Measurements from ENCODE around the gene DUOX1.
"Not testable (repeated sequence)": the region's sequence is repeated elsewhere in the genome, so short reads cannot be mapped to it uniquely, and the experiment has no call there.

Gene DUOX1

DNA sequence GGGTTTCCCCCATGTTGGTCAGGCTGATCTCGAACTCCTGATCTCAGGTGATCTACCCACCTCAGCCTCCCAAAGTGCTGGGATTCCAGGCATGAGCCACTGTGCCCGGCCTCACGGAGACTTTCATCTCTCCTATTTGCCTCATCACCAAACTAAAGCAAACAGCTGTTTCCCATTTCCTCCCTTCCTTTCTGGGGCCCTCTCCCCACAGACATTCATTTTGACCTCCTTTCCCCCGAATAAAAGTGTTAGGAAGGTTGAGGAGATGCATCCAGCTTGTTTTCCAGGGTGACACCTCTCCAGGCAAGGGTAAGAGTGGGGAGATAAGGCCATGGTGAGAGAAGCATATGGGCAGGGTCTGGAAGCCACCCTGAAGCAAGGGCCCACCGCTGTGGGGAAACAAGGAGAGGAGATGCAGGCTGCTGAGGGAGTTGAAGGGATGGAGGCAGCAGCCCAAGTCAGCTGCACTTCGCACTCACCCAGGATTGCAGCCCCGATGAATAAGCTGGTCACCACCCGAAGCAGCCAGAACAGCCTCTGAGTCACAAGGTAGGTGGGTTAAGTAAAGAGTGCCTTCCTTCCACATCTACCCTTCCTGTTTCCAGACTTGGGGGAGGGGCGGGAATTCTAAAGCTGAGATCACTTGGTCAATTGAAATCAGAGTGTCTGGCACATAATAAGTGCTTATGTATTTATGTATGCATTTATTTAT lies 7.9 kb upstream of the DUOX1 start:
- DNase-seq = no peak

GRCh38 chr15:45122719-45123118 lies 7.1 kb upstream of the DUOX1 start:
- DNase-seq = no peak

GRCh38 chr15:45123397-45123796 lies 6.4 kb upstream of the DUOX1 start:
- DNase-seq = no peak

DNA sequence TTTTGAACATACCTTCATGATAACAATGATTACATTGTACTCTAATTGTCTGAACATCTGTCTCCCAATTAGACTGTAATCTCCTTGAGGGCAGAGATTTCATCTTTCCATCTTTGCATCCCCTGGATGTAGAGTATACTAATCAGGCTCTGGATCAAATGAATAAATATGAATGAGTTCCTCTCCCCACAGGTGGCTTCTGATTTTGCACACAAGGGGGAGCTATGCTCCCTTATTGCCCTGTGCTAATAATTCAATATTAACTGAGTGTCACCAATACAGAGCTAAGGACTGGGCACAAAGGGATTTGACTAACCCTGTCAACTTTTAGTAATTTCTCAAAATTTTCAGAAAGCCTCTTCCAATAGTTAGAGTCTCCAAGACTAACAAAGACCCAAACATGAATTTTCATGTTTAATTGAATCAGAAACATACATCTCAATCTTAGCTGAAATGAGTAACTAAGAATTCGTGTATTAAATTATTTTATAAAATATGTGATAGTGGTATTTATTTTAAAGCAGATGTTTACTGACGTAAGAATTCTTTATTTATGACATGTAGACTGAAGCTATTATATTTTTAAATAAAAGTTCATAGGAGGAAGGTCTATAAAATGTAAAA lies 3.1 kb upstream of the DUOX1 start:
- no peak for DNase-seq

DNA sequence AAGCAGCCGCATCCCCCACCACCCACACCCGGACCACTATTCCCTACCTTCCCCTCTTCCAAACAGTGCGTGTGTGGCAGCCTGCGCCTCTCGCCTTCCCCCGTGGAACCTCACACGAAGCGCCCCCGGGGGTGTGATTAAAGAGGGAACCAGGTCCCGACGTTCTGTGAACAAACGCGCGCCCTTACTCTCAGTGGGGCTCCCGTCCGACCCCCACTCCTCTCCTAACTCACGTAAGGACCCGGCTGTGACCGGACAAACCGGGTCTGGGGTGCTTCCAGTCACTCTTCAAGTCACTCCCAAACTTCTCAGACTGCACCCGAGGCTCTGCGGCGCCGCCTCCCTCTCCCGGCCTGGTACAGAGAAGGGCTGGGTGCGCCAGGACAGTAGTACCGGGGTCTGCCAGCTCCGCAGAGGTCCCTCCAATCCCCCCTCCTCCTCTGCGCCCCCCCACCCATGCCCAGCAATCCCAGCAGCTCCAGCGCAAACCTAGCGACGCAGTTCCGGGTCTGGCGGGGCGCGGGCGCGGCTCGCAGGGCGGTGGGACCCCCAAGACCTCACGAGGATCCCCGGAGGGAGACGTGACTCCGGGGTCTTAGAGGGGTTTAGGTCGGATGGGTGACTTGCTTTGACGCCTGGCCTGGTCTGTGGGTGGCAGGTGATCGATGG lies 689 bp upstream of the DUOX1 start:
- no peak for DNase-seq

DNA sequence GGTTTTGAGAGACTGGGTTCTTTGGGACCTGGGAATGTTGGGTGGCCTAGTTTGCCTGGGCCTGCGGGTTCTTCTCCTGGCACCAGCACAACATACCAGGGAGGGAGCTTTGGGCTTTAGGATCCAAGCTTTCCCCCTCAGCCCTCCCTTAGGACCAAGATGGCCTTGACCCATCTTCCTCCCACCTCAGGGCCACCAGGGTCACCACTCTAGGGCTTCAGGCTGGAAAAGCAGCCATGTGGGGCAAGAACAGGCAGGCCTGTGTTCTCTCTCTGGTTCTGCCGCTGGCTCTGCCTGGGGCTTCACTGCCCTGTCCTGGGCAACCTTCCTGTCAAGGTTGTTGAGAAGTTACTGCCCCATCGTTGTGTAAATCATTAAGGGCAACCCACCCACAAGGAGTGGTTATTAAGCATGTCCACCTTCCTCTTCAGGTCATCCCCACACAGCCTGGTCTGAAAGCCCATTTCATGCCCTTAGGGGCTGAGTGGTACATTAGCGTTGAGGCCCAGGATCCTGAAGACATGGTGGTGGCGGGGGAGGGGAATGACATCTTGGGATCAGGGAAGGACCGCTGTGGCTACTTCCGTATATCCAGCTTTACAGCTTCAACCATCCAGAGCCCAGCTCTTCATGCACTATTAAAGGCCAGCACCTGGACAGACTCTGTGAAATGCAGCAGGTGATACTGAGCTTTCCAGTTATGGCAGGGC lies 652 bp downstream of the DUOX1 start:
- no peak for DNase-seq

DNA sequence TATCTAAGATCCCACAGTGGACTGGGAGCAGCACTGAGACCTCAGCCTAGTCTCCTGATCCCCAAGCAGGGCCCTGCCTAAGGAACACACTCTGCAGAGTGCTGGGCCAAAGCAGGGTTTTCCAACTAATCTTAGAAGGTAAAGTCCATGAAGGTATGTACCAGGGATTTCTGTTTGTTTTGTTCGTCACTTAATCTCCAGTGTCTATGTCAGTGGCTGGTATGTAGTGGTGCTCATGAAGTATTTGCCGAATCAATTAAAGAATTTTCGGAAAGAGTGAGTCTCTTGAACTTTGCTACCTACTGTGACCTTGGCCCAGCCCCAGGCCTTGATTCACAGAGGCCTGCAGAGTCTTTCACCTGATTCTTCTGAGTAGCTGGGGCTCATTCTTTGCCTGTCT lies 1.7 kb downstream of the DUOX1 start:
- DNase-seq = no peak

GRCh38 chr15:45132844-45133560 lies 3.2 kb downstream of the DUOX1 start:
- DNase-seq = no peak

DNA sequence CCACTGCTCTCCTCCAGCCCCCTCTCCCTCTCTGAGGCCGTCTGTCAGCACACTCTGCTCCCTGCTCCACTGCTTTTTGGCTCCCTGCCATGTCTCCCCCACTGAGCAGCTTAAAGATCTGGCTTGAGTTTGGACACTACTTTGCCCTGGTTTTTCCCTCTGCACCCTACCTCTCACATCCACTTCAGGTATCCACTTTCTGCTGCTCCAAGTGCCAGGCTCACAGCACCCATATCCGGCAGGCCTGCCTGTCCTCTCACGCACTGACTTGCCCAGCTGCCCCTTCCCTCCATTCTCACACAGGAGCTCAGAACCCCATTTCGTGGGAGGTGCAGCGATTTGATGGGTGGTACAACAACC lies 3.7 kb downstream of the DUOX1 start:
- no peak for DNase-seq

- DNase-seq = no peak
Observed at GRCh38 chr15:45134046-45134445, 4.3 kb downstream of the DUOX1 start.

DNA sequence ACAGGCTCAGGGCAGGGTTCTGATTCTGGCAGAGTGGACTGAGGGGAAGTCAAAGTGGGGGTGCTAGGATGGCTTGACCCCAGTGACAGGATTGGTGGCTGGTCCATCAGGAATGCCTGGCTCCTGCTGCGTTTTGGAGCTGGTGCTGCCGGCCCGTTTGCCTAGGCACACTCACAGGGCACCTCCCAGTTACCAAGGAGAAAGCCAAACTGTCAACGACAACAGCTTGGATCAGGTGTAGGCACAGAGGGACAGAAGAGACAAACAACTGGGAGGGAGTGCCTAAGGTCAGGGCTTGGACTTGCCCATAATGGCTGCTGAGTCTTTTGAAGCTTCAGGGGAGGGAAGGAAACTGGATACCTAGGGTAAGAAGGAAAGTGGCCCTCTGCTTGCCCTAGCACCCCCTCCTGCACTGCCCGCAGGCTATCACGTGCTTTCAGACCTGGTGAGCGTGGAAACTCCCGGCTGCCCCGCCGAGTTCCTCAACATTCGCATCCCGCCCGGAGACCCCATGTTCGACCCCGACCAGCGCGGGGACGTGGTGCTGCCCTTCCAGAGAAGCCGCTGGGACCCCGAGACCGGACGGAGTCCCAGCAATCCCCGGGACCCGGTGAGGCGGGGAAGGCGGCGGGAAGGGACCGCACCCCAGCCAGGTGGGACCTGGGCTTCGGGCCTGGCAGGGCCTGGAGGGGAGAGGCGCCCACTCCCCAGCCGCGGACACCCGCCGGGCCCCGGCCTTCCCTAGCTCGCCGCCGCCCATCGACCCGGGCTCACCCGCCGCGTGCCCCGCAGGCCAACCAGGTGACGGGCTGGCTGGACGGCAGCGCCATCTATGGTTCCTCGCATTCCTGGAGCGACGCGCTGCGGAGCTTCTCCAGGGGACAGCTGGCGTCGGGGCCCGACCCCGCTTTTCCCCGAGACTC lies 5.1 kb downstream of the DUOX1 start:
- no peak for DNase-seq

DNA sequence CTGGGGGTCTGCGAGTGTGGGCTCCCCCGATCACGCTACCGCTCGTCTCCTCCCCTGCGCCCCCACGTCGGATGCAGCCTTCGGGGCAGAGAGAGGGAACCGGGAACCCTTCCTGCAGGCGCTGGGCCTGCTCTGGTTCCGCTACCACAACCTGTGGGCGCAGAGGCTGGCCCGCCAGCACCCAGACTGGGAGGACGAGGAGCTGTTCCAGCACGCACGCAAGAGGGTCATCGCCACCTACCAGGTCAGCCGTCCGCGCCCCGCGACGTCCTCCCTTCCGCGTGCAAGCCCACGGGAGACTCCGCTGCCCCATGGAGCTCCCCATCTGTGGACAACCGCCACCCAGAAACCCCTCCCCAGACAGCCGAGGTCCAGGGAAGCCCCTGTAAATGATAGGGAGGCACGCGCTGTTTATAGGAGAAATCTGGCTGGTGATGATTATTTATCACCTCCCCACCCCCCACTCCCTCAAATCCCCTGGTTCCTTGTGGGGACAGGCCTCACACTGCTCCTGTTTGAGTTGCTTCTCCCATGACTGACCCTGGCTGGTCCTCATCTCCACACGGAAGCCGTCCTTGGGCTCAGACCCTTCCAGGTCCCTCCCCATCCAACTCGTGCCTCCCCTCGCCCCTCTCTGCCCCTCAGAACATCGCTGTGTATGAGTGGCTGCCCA lies 6.0 kb downstream of the DUOX1 start:
- not testable (repeated sequence) for DNase-seq

DNA sequence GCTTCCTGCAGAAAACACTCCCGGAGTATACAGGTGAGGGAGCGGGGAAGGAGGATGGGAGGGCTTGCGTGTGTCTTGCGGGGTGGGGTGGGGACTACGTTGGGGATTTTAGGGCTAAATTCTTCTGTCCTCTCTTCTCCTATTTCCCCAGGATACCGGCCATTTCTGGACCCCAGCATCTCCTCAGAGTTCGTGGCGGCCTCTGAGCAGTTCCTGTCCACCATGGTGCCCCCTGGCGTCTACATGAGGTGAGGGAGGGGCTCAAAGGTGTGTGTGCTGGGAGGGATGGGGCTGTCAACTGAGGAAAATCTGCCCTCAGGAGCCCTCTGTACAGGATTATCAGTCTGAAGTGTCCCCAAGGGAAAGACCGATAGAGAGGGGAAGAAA lies 6.6 kb downstream of the DUOX1 start:
- no peak for DNase-seq

DNA sequence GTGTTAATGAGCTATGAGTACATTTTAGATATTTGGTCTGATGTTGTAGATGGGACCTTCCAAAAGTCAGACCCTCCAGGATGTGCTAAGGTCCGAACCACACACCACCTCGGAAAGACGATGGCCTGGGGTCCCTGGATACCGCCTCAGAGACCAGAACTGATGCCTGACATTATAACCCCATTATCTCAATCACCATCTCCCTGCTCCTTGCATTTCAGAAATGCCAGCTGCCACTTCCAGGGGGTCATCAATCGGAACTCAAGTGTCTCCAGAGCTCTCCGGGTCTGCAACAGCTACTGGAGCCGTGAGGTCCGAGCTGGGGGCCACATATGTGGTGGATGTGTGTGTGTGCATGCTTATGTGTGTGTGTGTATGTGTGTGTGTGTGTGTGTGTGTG lies 7.9 kb downstream of the DUOX1 start:
- no peak for DNase-seq

GRCh38 chr15:45138814-45139765 lies 9.3 kb downstream of the DUOX1 start:
- no peak for DNase-seq

GRCh38 chr15:45139770-45140169 lies 10.0 kb downstream of the DUOX1 start:
- no peak for DNase-seq

- DNase-seq = no peak
Observed at GRCh38 chr15:45140557-45141250, 10.9 kb downstream of the DUOX1 start.

DNA sequence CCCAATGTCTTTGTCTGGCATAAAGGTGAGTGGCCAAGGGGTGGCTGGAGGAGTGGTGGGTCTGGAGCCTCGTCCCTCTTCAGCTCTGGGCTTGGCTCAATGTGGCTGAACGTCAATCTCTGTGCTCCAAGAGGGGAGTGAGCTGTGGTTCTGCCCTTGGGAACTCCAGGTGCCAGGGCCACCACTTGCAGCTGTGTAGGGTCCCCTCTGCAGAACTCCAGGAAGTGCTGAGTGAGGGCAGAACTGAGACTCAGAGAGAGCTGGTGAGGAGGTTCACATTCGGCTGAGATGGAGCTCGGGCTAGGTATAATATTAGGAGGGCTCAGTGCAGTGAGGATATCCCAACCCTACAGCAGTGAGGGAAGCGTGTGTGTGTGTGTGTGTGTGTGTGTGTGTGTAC lies 11.6 kb downstream of the DUOX1 start:
- no peak for DNase-seq

GRCh38 chr15:45143056-45143455 lies 13.3 kb downstream of the DUOX1 start:
- DNase-seq = no peak

GRCh38 chr15:45143946-45144345 lies 14.2 kb downstream of the DUOX1 start:
- DNase-seq = no peak

Data from right forelimb (tissue), 1 donor.